ENCODE measurements around the gene TEP1. TPM values are rescaled to one million over a fixed set of nuclear protein-coding genes. Genes with fewer than 3 reads are reported as not detected.

The TEP1 gene
- total RNA-seq, 2 donors from 2014 or later = 40.2 to 41.4 TPM

GRCh38 chr14:20422886-20423285 lies 9.6 kb upstream of the TEP1 start:
- Mint-ChIP-seq H3K27ac (no peak overlapping the region), H3K4me3 (no peak overlapping the region), H3K4me1 (ENCODE audit: low read depth) (peaks cover 14% of the 10 kb centered on the region), H3K27me3 (ENCODE audit: low read depth) (no peaks in the 10 kb centered on the region), H3K9me3 (no peaks in the 10 kb centered on the region), H3K36me3 (ENCODE audit: insufficient read depth in 2 of 2) (no peaks in the 10 kb centered on the region)
- ATAC-seq (replicated peaks in 1 of 2) (no peak), DNase-seq (no peak)

GRCh38 chr14:20421267-20421666 lies 8.0 kb upstream of the TEP1 start:
- DNase-seq = no peak
- Mint-ChIP-seq H3K4me1 (ENCODE audit: low read depth) (peaks cover 6% of the 10 kb centered on the region), H3K36me3 (ENCODE audit: insufficient read depth in 2 of 2) (no peaks in the 10 kb centered on the region)

GRCh38 chr14:20419419-20419818 lies 6.1 kb upstream of the TEP1 start:
- no peak overlapping the region for H3K4me3 Mint-ChIP-seq
- no peaks in the 10 kb centered on the region for H3K27me3 Mint-ChIP-seq (ENCODE audit: low read depth)

More at GRCh38 chr14:20421267-20421666, 8.0 kb upstream of the TEP1 start:
- no peaks in the 10 kb centered on the region for H3K27me3 Mint-ChIP-seq (ENCODE audit: low read depth)
- no peak overlapping the region for H3K4me3 Mint-ChIP-seq
- H3K27ac Mint-ChIP-seq = no peak overlapping the region
- H3K9me3 Mint-ChIP-seq = no peaks in the 10 kb centered on the region
- no peak for ATAC-seq (replicated peaks in 1 of 2)

GRCh38 chr14:20418501-20418909 lies 5.2 kb upstream of the TEP1 start:
- ATAC-seq (replicated peaks in 1 of 2) (no peak), DNase-seq (no peak)
- peaks cover 25% of the 10 kb centered on the region for H3K4me1 Mint-ChIP-seq (ENCODE audit: low read depth)
- H3K27me3 Mint-ChIP-seq (ENCODE audit: low read depth) = no peaks in the 10 kb centered on the region
- H3K27ac Mint-ChIP-seq = no peak overlapping the region
- H3K4me3 Mint-ChIP-seq = no peak overlapping the region
- peaks cover 2% of the 10 kb centered on the region in 2 donors for H3K36me3 Mint-ChIP-seq (ENCODE audit: insufficient read depth in 2 of 2)
- no peaks in the 10 kb centered on the region for H3K9me3 Mint-ChIP-seq

More at GRCh38 chr14:20419419-20419818, 6.1 kb upstream of the TEP1 start:
- Mint-ChIP-seq H3K27ac (no peak overlapping the region), H3K9me3 (no peaks in the 10 kb centered on the region), H3K4me1 (ENCODE audit: low read depth) (peaks cover 16% of the 10 kb centered on the region), H3K36me3 (ENCODE audit: insufficient read depth in 2 of 2) (no peaks in the 10 kb centered on the region)
- DNase-seq = no peak
- ATAC-seq (replicated peaks in 1 of 2) = no peak

GRCh38 chr14:20417250-20418186 lies 4.2 kb upstream of the TEP1 start:
- Mint-ChIP-seq H3K4me3 (no peak overlapping the region), H3K27me3 (ENCODE audit: low read depth) (no peaks in the 10 kb centered on the region), H3K9me3 (no peaks in the 10 kb centered on the region), H3K4me1 (ENCODE audit: low read depth) (peaks cover 27% of the 10 kb centered on the region), H3K27ac (no peak overlapping the region), H3K36me3 (ENCODE audit: insufficient read depth in 2 of 2) (peaks cover 2 to 4% of the 10 kb centered on the region in 2 donors)
- ATAC-seq (replicated peaks in 1 of 2) = no peak
- no peak for DNase-seq

GRCh38 chr14:20416223-20416622 lies 2.9 kb upstream of the TEP1 start:
- no peaks in the 10 kb centered on the region for H3K9me3 Mint-ChIP-seq
- DNase-seq (no peak), ATAC-seq (replicated peaks in 1 of 2) (no peak)
- H3K36me3 Mint-ChIP-seq (ENCODE audit: insufficient read depth in 2 of 2) = peaks cover 2 to 4% of the 10 kb centered on the region in 2 donors
- peaks cover 40% of the 10 kb centered on the region for H3K4me1 Mint-ChIP-seq (ENCODE audit: low read depth)
- H3K27ac Mint-ChIP-seq = no peak overlapping the region
- H3K27me3 Mint-ChIP-seq (ENCODE audit: low read depth) = no peaks in the 10 kb centered on the region
- no peak overlapping the region for H3K4me3 Mint-ChIP-seq

- peak; percentile 22 to 43 for ATAC-seq (replicated peaks in 1 of 2)
These were observed 2.5 kb upstream of the TEP1 start for GRCh38 chr14:20415782-20416206.

GRCh38 chr14:20413744-20414082 lies 412 bp upstream of the TEP1 start:
- no peaks in the 10 kb centered on the region for H3K27me3 Mint-ChIP-seq (ENCODE audit: low read depth)
- peak; percentile 46 to 48 for ATAC-seq (replicated peaks in 1 of 2)
- peaks cover 3 to 4% of the 10 kb centered on the region in 2 donors for H3K36me3 Mint-ChIP-seq (ENCODE audit: insufficient read depth in 2 of 2)
- no peaks in the 10 kb centered on the region for H3K9me3 Mint-ChIP-seq
- DNase-seq = peak; percentile 18 to 29
- H3K4me3 Mint-ChIP-seq = peak overlapping the region; percentile 91 to 95
- H3K27ac Mint-ChIP-seq = peak overlapping the region; percentile 97
- peaks cover 53% of the 10 kb centered on the region for H3K4me1 Mint-ChIP-seq (ENCODE audit: low read depth)

More at GRCh38 chr14:20415782-20416206, 2.5 kb upstream of the TEP1 start:
- peak overlapping the region in 1 of 2 donors; percentile 1 for H3K4me3 Mint-ChIP-seq
- H3K27ac Mint-ChIP-seq = peak overlapping the region; percentile 10
- H3K9me3 Mint-ChIP-seq = no peaks in the 10 kb centered on the region
- peak; percentile 42 to 46 for DNase-seq
- H3K36me3 Mint-ChIP-seq (ENCODE audit: insufficient read depth in 2 of 2) = peaks cover 3 to 4% of the 10 kb centered on the region in 2 donors
- peaks cover 45% of the 10 kb centered on the region for H3K4me1 Mint-ChIP-seq (ENCODE audit: low read depth)
- no peaks in the 10 kb centered on the region for H3K27me3 Mint-ChIP-seq (ENCODE audit: low read depth)

GRCh38 chr14:20412411-20412810 lies 890 bp downstream of the TEP1 start:
- Mint-ChIP-seq H3K27ac (peak overlapping the region; percentile 97), H3K4me1 (ENCODE audit: low read depth) (peaks cover 61% of the 10 kb centered on the region), H3K4me3 (peak overlapping the region; percentile 91 to 95), H3K36me3 (ENCODE audit: insufficient read depth in 2 of 2) (peaks cover 3 to 6% of the 10 kb centered on the region in 2 donors), H3K27me3 (ENCODE audit: low read depth) (no peaks in the 10 kb centered on the region), H3K9me3 (no peaks in the 10 kb centered on the region)
- ATAC-seq (replicated peaks in 1 of 2) (peak; percentile 13 to 18), DNase-seq (no peak)

- Mint-ChIP-seq H3K9me3 (no peaks in the 10 kb centered on the region), H3K4me1 (ENCODE audit: low read depth) (peaks cover 60% of the 10 kb centered on the region), H3K27me3 (ENCODE audit: low read depth) (no peaks in the 10 kb centered on the region), H3K4me3 (no peak overlapping the region), H3K36me3 (ENCODE audit: insufficient read depth in 2 of 2) (peaks cover 6 to 15% of the 10 kb centered on the region in 2 donors), H3K27ac (peak overlapping the region; percentile 13)
- DNase-seq (no peak), ATAC-seq (replicated peaks in 1 of 2) (no peak)
These were observed 4.1 kb downstream of the TEP1 start for GRCh38 chr14:20409226-20409625.

- ATAC-seq (replicated peaks in 1 of 2) = no peak
These were observed 9.8 kb downstream of the TEP1 start for GRCh38 chr14:20403521-20403920.

GRCh38 chr14:20400965-20401593 lies 12.2 kb downstream of the TEP1 start:
- H3K4me3 Mint-ChIP-seq = peak overlapping the region; percentile 68 to 75
- peaks cover 7 to 38% of the 10 kb centered on the region in 2 donors for H3K36me3 Mint-ChIP-seq (ENCODE audit: insufficient read depth in 2 of 2)
- peak; percentile 91 to 93 for ATAC-seq (replicated peaks in 1 of 2)
- H3K27ac Mint-ChIP-seq = peak overlapping the region; percentile 90
- H3K4me1 Mint-ChIP-seq (ENCODE audit: low read depth) = peaks cover 32% of the 10 kb centered on the region
- no peaks in the 10 kb centered on the region for H3K27me3 Mint-ChIP-seq (ENCODE audit: low read depth)
- no peaks in the 10 kb centered on the region for H3K9me3 Mint-ChIP-seq
- DNase-seq = peak; percentile 30 to 32

More at GRCh38 chr14:20403521-20403920, 9.8 kb downstream of the TEP1 start:
- H3K4me1 Mint-ChIP-seq (ENCODE audit: low read depth) = peaks cover 50% of the 10 kb centered on the region
- DNase-seq = no peak
- H3K27ac Mint-ChIP-seq = peak overlapping the region; percentile 66
- no peaks in the 10 kb centered on the region for H3K27me3 Mint-ChIP-seq (ENCODE audit: low read depth)
- H3K36me3 Mint-ChIP-seq (ENCODE audit: insufficient read depth in 2 of 2) = peaks cover 9 to 31% of the 10 kb centered on the region in 2 donors
- H3K9me3 Mint-ChIP-seq = no peaks in the 10 kb centered on the region
- no peak overlapping the region for H3K4me3 Mint-ChIP-seq

- peaks cover 30% of the 10 kb centered on the region for H3K4me1 Mint-ChIP-seq (ENCODE audit: low read depth)
- peak overlapping the region; percentile 90 for H3K27ac Mint-ChIP-seq
- H3K9me3 Mint-ChIP-seq = no peaks in the 10 kb centered on the region
- H3K27me3 Mint-ChIP-seq (ENCODE audit: low read depth) = no peaks in the 10 kb centered on the region
- DNase-seq = no peak
- peak overlapping the region; percentile 68 to 75 for H3K4me3 Mint-ChIP-seq
- peaks cover 7 to 41% of the 10 kb centered on the region in 2 donors for H3K36me3 Mint-ChIP-seq (ENCODE audit: insufficient read depth in 2 of 2)
- peak; percentile 71 to 76 for ATAC-seq (replicated peaks in 1 of 2)
These were observed 12.7 kb downstream of the TEP1 start for GRCh38 chr14:20400589-20400964.
